Neuron (in vitro differentiated cells): ENCODE data around the gene CRHR2.

Source experiments
- H2AFZ ChIP-seq: one replicate; pipeline ENCODE4 v1.6.1; 2013; ENCODE audit warnings: low read depth, mild to moderate bottlenecking, inconsistent platforms, low read length, moderate library complexity
- H3K27me3 ChIP-seq: one replicate; pipeline ENCODE4 v1.6.1; 2013; ENCODE audit warnings: low read length; ENCODE audit not compliant: insufficient read depth
- H3K36me3 ChIP-seq: one replicate; pipeline ENCODE4 v1.6.1; 2013; ENCODE audit warnings: low read length; ENCODE audit not compliant: insufficient read depth
- H3K4me1 ChIP-seq: one replicate; pipeline ENCODE4 v1.6.1; 2013; ENCODE audit warnings: low read length; ENCODE audit not compliant: insufficient read depth
- H3K4me3 ChIP-seq: 2 replicates; pipeline ENCODE4 v1.5.1; 2013; ENCODE audit warnings: mild to moderate bottlenecking, low read length, moderate library complexity
- H3K9me3 ChIP-seq: one replicate; pipeline ENCODE4 v1.6.1; 2013; ENCODE audit warnings: low read length

CRHR2 gene

DNA sequence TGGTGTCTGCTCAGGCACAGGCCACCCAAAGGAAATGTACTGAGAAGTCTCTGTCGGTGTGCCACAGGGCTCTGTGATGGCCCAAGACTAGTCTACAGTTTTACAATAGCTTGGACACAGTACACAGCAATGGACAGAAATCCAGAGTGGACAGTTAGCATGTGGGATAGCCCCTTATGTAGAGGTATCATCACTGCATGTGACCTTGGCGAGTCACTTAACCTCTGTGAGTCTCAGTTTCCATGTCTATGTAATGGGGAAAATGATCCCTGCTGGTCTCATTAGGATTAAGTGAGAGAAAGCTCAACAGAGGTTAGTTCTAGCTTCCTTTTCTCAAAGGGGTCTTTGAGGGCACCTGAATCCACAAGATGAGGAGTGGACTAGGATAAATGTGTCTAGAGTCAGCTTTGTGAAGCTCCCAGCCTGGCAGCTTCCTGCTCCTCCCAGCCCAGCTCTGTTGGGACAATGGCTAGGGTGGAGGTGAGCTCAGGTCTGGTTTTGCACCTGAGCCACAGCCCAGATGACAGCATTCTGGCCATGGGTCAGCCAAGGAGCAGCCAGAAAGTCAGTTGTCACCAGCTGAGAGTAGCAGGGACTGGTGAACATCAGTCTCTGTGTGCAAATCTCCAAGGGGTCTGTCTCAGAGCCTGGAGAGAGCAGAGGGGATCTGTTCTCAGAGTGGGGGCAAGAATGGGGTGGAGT is 17.9 kb downstream of the CRHR2 start:
- Histone ChIP-seq H3K9me3 (no peaks in the 10 kb centered on the region), H3K4me1 (no peaks in the 10 kb centered on the region), H3K27me3 (no peaks in the 10 kb centered on the region), H3K4me3 (no peak overlapping the region), H2AFZ (no peak overlapping the region), H3K36me3 (no peaks in the 10 kb centered on the region)

DNA sequence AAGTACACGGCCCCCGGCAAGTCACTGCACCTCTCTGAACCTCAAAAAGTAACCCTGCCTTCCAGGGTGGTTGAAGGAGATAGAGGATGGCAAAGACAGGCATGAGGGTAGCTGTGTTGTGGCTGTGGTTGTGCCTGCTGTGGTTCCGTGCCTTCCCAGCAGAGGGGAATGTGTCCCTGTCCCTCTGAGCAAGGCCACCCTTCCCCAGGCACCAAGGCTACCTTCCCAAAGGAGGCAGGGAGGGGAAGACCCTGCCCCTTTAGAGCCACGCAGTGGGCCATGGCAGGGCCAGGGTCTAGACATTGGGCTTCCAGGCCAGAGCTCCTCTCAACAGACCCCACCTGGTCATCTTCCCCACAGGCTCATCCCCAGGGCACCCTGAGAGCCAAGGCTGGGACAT is 18.8 kb downstream of the CRHR2 start:
- Histone ChIP-seq H3K4me3 (no peak overlapping the region), H3K27me3 (no peaks in the 10 kb centered on the region), H3K4me1 (no peaks in the 10 kb centered on the region), H3K9me3 (no peaks in the 10 kb centered on the region), H2AFZ (no peak overlapping the region), H3K36me3 (no peaks in the 10 kb centered on the region)

DNA sequence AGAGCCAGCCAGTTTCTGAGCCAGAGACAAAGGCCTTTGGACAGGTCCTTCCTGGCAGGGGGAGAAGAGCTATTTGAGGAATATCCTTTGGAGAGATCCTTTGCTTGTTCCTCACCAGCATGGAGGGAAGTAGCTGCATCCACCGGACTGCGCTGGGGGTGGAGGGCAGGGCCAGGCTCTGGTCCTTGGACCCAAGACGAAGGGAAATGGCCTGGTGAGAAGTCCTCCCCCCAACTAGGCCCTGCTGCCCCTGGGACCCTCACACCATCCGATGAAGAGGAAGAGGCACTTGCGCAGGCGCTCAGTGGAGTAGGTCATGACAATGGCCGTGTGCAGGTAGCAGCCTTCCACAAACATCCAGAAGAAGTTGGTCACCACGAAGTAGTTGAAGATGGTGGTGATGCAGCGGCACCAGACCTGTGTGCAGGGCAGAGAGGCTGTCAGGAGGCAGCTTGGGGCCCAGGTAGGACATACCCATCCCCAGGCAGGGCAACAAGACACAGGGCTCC is 19.8 kb downstream of the CRHR2 start:
- H3K27me3 ChIP-seq: peaks cover 3% of the 10 kb centered on the region
- H2AFZ ChIP-seq: no peak overlapping the region
- no peaks in the 10 kb centered on the region for H3K36me3 ChIP-seq
- H3K4me3 ChIP-seq: no peak overlapping the region
- H3K4me1 ChIP-seq: no peaks in the 10 kb centered on the region
- no peaks in the 10 kb centered on the region for H3K9me3 ChIP-seq

DNA sequence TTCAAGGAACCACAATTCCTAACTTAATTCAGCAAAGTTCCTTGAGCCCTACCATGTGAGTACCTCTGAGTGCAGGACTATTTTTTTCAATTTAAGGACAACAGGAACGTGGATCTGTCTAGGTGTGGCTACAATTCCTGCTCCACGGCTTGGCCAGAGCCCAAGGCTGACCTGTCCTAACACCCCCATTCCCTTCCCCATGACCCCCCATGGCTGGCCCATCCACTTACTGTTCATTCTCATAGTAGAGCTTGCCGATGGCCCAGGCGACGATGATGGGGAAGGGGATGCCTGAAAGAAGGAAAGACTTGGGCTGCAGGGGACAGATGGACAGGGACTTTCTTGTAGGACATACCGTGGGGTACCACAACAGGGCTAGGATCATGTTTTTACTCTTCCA is 20.3 kb downstream of the CRHR2 start:
- Histone ChIP-seq H2AFZ (no peak overlapping the region), H3K27me3 (peaks cover 3% of the 10 kb centered on the region), H3K4me3 (no peak overlapping the region), H3K4me1 (no peaks in the 10 kb centered on the region), H3K9me3 (no peaks in the 10 kb centered on the region), H3K36me3 (no peaks in the 10 kb centered on the region)

DNA sequence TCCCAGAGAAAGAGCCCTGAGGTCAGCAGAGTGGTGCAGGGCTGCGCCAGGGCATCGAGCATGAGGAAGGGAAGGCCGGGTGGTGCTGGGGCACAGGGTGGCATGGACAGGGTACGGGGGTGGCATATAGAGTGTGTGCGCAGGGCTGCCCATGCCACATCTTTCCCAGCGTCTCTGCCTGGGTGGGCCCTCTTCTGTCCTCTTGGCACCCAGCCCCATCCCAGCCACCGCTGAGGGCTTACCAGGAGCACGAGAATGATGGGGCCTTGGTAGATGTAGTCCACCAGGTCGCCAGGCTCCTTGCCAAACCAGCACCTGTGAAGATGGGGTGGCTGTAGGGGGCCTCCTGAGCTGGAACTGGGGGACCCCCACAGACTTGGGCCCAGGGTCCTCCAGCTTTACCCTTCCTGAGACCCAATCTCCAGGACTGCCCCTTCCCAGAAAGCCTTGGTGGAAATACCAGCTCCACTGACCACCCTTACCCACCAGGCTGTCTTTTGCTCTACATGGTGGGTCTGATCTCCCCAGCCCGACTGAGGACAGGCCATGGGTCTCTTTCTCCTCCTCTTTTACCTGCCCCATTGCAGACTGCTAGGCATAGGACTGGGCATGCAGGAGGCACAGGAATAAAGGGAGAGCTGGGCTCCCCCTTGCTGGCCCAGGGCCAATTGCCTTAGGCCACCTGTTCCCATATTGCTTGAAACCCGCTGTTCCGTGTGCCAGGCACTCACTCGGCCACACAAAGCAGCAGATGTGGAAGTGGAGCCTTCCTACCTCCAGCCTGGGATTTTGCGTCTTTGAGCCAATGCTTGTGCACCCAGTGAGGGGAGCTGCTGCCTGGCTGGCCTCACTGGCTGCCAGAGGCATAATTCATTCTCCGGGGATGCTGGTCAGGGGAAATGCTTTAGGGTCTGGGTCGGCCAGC is 21.7 kb downstream of the CRHR2 start:
- Histone ChIP-seq H2AFZ (no peak overlapping the region), H3K4me3 (no peak overlapping the region), H3K36me3 (no peaks in the 10 kb centered on the region), H3K4me1 (no peaks in the 10 kb centered on the region), H3K9me3 (no peaks in the 10 kb centered on the region), H3K27me3 (peaks cover 7% of the 10 kb centered on the region)

DNA sequence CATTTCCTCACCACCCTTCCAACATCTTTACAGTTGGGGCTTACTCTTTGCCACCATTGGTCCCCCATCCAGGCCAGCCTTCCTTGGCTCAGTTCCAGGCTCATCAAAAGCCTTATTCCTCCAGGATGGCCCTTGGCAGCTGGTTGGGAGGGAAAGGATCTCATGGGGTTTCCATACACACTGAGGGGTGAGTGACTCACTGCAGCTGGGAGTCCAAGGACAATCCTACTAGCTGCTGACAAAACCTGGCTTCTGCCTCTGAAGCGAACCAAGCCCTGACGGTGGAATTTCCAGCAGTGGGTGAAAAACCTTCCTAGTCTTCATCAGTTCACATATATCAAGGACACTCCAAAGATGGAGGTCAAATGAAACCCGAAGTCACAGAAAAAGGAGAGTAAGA is 22.9 kb downstream of the CRHR2 start:
- Histone ChIP-seq H2AFZ (no peak overlapping the region), H3K9me3 (no peaks in the 10 kb centered on the region), H3K4me3 (no peak overlapping the region), H3K4me1 (no peaks in the 10 kb centered on the region), H3K36me3 (no peaks in the 10 kb centered on the region), H3K27me3 (peaks cover 7% of the 10 kb centered on the region)

DNA sequence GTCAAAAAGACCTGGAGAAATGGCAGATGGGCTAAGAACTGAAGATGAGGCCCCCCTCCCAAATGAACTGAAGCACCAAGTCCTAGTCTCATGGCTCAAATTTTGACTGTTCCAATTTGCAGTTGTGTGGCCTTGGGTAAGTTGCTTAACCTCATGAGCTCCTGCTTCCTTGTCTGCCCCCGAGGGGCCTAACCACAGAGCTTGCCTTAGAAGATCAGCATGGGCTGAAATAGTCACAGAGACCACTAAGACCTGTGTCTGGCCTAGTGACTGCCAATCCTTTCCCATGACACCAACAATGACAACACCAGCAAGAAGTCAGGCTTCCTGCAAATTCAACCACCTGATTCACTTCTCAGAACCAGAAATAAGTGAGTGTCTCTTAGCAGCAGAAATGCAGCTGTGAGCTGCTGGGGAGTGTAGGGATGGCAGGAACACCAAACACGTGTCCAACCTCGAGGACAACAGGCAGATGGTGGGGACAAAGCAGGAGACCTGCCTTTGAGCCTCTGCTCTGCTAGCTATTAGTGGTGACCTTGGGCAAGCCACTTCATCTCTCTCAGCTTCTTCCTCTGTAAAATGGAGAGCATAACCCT is 23.7 kb downstream of the CRHR2 start:
- H3K27me3 ChIP-seq: peaks cover 7% of the 10 kb centered on the region
- H3K4me3 ChIP-seq: no peak overlapping the region
- H2AFZ ChIP-seq: no peak overlapping the region
- H3K36me3 ChIP-seq: no peaks in the 10 kb centered on the region
- no peaks in the 10 kb centered on the region for H3K4me1 ChIP-seq
- no peaks in the 10 kb centered on the region for H3K9me3 ChIP-seq

DNA sequence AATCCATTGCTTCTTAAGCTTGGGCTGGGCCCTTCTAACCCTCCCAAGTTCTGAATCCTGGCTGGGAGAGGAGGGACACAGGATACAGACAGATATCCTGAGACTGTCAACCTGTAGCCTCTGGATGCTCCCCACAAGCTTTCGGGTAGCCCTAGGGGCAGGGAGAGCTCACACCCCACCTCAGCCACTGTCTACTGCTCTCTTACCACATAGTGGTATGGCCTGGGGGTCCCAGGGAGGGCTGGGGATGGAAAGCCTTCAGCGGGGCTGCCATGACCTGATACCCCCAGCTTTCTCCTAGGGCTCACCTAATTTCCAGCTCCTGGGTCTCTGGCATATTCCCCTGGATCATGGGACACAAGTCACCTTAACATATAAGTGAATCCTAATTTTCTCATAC is 25.1 kb downstream of the CRHR2 start:
- no peaks in the 10 kb centered on the region for H3K9me3 ChIP-seq
- H3K4me3 ChIP-seq: no peak overlapping the region
- H3K4me1 ChIP-seq: no peaks in the 10 kb centered on the region
- no peaks in the 10 kb centered on the region for H3K36me3 ChIP-seq
- H2AFZ ChIP-seq: no peak overlapping the region
- peaks cover 7% of the 10 kb centered on the region for H3K27me3 ChIP-seq

DNA sequence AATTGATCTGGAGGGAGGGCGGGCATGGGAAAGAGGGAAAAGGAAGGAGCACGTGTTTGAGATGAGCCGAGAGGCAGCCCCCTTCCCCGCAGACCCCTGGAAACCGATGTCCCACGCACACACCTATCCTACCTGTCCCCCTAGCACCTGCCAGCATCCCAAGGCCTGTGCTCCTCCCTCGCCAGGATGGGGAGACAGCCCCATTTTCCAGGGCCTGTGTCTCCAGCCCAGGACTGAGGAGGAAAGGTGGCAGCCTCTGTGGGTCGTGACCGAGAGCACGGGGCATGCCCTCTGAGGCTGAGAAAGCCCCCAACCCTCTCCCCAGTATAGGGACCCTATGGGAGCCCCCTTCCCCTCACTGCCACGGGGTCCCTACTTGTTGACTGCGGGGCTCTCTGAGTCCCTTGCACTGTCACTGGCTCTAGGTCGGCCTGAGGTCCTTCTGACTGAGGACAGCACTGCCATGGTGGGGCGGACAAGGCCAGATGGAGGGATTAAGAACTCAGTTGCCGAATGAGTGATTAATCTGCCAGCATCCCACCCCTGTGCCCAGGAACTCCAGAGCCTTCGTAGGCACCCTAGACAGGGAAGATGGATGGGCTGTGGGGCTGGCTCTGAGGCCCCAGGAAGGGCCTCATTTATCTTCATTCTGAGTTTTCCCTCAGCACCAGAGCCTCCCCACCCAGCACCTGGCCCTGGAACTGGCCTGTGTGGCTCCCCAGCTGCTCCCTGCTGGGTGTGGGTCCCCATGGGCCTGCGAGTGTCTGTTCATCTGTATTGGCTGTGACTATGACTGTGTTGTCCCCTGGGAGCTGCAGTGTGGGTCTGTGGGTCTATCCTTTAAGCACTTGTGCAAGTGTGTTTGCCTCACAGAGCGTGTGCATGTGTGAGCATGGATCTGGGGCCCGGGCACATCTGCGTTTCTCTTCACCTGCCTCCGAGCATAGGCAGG is 26.0 kb downstream of the CRHR2 start:
- H3K9me3 ChIP-seq: no peaks in the 10 kb centered on the region
- peaks cover 7% of the 10 kb centered on the region for H3K27me3 ChIP-seq
- H3K4me3 ChIP-seq: no peak overlapping the region
- no peaks in the 10 kb centered on the region for H3K36me3 ChIP-seq
- no peak overlapping the region for H2AFZ ChIP-seq
- no peaks in the 10 kb centered on the region for H3K4me1 ChIP-seq

DNA sequence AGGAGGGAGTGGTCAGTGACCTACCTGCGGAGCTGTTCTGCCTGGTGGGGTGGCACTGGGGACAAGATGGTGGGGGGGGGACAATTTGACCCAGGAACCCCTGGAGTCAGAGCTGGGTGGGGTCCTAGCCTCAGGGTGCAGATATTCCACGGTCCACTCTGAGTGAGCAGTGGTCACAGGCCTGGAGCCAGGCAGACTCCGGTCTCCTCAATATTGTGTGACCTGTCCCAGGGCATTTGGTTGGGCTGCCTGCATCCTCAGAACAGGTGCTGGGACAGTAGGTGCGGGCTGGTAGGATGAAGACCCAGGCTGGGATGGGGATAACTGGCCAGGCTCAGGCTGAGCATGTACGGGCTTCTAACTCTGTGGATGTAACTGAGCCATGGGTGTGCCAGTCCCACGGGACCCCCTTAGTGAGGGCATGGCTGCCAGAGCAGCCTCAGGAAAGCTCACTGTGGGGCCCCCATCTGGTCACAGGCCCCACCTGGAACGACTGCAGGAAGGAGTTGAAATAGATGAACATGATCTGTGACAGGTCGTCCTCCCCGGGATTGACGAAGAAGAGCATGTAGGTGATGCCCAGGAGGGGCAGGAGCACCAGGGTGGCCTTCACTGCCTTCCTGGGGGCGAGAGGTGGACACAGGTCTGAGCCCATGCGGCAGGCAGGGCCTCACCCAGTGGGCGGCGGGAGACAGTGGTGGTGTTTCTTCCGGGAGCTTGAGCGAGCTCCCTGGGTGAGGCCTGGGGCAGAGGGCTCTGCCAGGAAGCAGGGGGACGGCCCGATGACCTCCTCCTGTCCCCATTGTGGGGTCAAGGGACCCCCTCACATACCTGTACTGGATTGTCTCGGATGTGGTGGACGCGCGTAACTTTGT is 26.9 kb downstream of the CRHR2 start:
- H3K27me3 ChIP-seq: peaks cover 7% of the 10 kb centered on the region
- no peaks in the 10 kb centered on the region for H3K4me1 ChIP-seq

DNA sequence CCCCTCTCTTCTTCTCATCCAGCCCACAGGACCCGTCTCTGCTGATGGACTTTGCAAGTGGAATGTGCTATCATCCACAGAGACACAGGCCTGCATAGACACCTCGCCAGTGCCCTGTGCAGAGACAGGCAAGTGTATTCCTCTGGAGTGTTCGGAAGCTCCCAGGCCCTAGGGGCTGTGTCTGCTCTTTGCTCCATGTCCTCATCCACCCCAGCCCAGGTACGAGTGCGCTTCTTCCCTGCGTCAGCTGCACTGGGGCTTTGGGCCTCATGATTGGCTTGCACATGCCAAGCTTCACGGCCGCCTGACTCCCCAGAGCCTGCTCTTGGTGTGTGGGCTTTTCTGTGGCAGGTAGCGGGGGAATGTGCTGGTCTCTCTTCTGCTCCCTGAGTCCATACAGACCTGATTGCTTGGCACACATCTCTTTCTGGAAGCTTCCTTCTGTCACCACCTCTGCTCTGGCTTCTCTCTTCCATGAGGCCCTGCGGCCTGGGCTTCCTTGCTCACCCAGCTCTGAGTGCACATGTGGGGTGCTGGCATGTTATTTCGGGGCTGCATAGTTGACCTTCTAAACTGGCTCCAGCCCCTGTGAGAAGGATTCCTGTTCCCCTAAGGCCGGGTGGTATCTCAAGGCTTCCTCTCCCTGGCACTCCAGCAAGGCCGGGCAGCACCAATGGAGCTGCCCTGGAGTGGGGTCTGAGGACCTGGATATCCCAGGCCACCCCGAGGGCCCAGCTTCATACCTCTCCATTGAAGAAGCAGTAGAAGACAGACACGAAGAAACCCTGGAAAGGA is 27.8 kb downstream of the CRHR2 start:
- Histone ChIP-seq H3K4me3 (no peak overlapping the region), H3K9me3 (no peaks in the 10 kb centered on the region), H3K27me3 (peaks cover 7% of the 10 kb centered on the region), H3K4me1 (no peaks in the 10 kb centered on the region), H2AFZ (no peak overlapping the region), H3K36me3 (no peaks in the 10 kb centered on the region)

More for the DNA sequence above, 26.9 kb downstream of the CRHR2 start:
- Histone ChIP-seq H3K4me3 (no peak overlapping the region), H2AFZ (no peak overlapping the region), H3K36me3 (no peaks in the 10 kb centered on the region), H3K9me3 (no peaks in the 10 kb centered on the region)
